Adrenal gland (tissue), 5 donors: ENCODE results near the gene CCDC28B.

Experiments
- CTCF ChIP-seq, 6 experiments: fragments of 450-650 bp in 4 of 6; fragments of 200-600 bp in 2 of 6; sonication (generic) in 1 of 6; IDR thresholded peaks; 1 replicate in 5 of 6; 2 replicates in 1 of 6; pipeline versions ENCODE4 v1.5.1 to v1.8.0; 2016 to 2021; ENCODE audit warnings: antibody characterized with exemption in 6 of 6, mild to moderate bottlenecking in 2 of 6, moderate library complexity in 1 of 6
- POLR2A ChIP-seq, 2 donors: fragments of 450-650 bp; IDR thresholded peaks; one replicate each; pipeline ENCODE4 v1.6.1; 2017; ENCODE audit warnings: antibody characterized with exemption in 2 of 2, mild to moderate bottlenecking in 2 of 2, moderate library complexity in 1 of 2
- donor health status: DM: no; HTN: no; CAD: no.

- TF ChIP-seq CTCF (IDR thresholded peaks at IDR 0.05) (no peak), POLR2A (IDR thresholded peaks at IDR 0.05) (no peak)
These were observed 47.1 kb downstream of the CCDC28B start for GRCh38 chr1:32247452-32247851.
